Nephron (organoid): ENCODE data around the gene AGFG1.

Source experiments
- H3K27ac Mint-ChIP-seq, 3 experiments: 2 replicates each; pipeline ENCODE4 v1.8.0; 2020; ENCODE audit warnings: mixed read lengths in 3 of 3, mild to moderate bottlenecking in 2 of 3, moderate library complexity in 1 of 3
- H3K27me3 Mint-ChIP-seq: 2 replicates; pipeline ENCODE4 v1.8.0; 2021; ENCODE audit warnings: low read depth, mild to moderate bottlenecking, moderate library complexity, mixed read lengths
- H3K36me3 Mint-ChIP-seq: 2 replicates; pipeline ENCODE4 v1.8.0; 2020; ENCODE audit warnings: low read depth, mixed read lengths
- H3K4me1 Mint-ChIP-seq: 2 replicates; pipeline ENCODE4 v1.8.0; 2020; ENCODE audit warnings: mixed read lengths
- H3K4me3 Mint-ChIP-seq, 3 experiments: 2 replicates each; pipeline ENCODE4 v1.8.0; 2020; ENCODE audit warnings: mild to moderate bottlenecking in 3 of 3, mixed read lengths in 3 of 3, moderate library complexity in 2 of 3
- H3K9me3 Mint-ChIP-seq: 2 replicates; pipeline ENCODE4 v1.8.0; 2020; ENCODE audit warnings: mixed read lengths
- TF ChIP-seq, protein P1 (sequence below), 3 experiments: fragments of 200-600 bp; sonication (generic); IDR thresholded peaks; one replicate each; pipeline ENCODE4 v1.5.0; 2021; ENCODE audit warnings: antibody characterized with exemption in 3 of 3; ENCODE audit not compliant: unreplicated experiment in 3 of 3

AGFG1 gene

DNA sequence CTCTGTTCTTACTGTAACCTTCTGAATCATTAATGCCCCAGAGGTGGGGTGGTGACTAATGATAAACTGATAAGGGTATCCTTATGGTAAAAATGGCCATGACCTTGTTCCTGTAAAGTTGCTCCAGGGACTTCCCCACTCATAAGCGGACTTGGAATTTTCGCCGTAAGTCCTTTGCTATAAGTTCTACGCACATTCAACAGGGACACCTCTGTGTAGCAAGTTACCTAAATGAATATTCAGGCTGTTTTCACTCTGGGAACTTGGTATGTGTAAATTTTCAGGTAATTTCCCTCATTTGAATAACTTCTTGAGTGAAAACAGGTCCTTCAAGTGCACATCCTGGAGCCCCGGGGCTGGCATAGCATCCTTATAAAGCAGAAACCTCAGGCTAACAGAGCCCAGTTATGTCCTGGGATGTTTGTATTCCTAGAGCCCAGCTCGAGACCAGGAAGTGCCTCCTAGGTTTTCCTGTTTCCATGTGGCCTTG is 9.4 kb upstream of the AGFG1 start:
- Mint-ChIP-seq H3K4me3 (no peak overlapping the region), H3K9me3 (no peaks in the 10 kb centered on the region), H3K27me3 (peaks cover 9% of the 10 kb centered on the region), H3K4me1 (peaks cover 8% of the 10 kb centered on the region), H3K36me3 (no peaks in the 10 kb centered on the region), H3K27ac (no peak overlapping the region)
- TF ChIP-seq, protein P1, sequence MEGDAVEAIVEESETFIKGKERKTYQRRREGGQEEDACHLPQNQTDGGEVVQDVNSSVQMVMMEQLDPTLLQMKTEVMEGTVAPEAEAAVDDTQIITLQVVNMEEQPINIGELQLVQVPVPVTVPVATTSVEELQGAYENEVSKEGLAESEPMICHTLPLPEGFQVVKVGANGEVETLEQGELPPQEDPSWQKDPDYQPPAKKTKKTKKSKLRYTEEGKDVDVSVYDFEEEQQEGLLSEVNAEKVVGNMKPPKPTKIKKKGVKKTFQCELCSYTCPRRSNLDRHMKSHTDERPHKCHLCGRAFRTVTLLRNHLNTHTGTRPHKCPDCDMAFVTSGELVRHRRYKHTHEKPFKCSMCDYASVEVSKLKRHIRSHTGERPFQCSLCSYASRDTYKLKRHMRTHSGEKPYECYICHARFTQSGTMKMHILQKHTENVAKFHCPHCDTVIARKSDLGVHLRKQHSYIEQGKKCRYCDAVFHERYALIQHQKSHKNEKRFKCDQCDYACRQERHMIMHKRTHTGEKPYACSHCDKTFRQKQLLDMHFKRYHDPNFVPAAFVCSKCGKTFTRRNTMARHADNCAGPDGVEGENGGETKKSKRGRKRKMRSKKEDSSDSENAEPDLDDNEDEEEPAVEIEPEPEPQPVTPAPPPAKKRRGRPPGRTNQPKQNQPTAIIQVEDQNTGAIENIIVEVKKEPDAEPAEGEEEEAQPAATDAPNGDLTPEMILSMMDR (IDR thresholded peaks at IDR 0.05; ENCODE audit: unreplicated experiment in 3 of 3), result no peak

DNA sequence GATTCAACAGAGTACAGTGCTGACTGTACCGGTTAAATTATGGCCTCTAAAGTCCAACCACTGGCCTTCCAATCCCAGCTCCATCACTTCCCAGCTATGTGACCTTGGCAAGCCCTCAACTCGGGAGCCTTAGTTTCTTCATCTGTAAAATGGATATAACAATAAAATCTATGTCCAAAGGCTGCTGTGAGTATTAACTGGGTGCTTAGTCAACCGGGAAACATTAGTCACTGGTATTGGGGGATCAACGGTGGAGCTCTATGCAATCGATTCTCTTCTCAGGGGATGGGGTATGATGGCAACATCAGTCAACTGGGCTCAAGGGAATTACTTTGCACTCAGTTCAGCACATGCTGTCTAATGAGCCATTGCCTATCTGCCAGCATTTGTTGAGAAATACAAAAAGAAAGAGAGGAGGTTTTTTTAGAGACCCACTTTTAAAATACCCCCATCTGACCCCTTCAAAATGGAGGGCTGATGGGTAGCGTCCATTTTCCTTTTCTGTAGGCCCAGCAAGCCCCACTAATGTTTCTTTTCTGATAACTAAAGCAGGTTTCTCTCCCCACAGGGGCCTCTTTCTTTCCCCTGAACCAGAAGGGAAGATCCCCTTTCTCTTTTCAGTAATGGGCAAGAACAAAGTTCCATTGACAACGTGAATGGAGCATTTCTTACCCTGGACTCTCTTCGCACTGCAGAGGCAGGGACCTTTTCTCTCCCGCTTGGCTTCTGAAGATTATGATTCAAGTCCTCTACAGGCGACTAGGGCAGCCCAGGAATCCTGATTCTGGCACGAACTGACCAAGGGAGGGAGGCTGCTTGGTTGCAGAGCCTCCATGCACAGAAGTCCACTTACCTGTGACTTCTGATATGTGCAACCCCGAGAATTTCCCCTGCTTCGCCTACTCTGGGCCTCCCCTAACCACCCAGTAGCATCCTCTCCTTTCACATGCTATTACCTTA is 8.7 kb upstream of the AGFG1 start:
- Mint-ChIP-seq H3K9me3 (no peaks in the 10 kb centered on the region), H3K27ac (no peak overlapping the region), H3K4me3 (no peak overlapping the region), H3K27me3 (peaks cover 9% of the 10 kb centered on the region), H3K36me3 (no peaks in the 10 kb centered on the region), H3K4me1 (peaks cover 8% of the 10 kb centered on the region)
- TF ChIP-seq, protein P1 (IDR thresholded peaks at IDR 0.05; ENCODE audit: unreplicated experiment in 3 of 3), result no peak

DNA sequence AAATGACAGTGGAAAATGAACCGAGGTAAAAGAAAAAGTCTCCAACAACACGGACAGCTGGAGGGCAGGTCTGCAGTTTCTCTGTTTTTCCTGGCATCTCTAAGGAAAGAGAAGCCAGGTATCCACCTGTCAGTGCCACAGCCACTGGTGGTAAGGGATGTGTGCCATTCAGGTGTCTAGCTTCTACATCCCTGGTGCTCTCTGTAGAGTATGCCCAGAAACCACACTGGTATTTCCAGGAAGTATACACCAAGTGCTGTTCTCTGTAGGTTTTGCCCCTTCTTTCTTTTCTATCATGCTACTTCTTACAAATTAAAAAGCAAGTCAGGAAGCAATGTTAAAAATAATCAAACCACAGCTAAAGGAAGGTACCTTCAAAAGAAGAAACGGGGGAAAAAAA is 7.6 kb upstream of the AGFG1 start:
- H3K4me3 Mint-ChIP-seq, result no peak overlapping the region
- TF ChIP-seq, protein P1 (IDR thresholded peaks at IDR 0.05; ENCODE audit: unreplicated experiment in 3 of 3), result no peak
- peaks cover 8% of the 10 kb centered on the region for H3K4me1 Mint-ChIP-seq
- no peak overlapping the region for H3K27ac Mint-ChIP-seq
- H3K27me3 Mint-ChIP-seq, result peaks cover 9% of the 10 kb centered on the region
- H3K36me3 Mint-ChIP-seq, result no peaks in the 10 kb centered on the region
- H3K9me3 Mint-ChIP-seq, result no peaks in the 10 kb centered on the region

DNA sequence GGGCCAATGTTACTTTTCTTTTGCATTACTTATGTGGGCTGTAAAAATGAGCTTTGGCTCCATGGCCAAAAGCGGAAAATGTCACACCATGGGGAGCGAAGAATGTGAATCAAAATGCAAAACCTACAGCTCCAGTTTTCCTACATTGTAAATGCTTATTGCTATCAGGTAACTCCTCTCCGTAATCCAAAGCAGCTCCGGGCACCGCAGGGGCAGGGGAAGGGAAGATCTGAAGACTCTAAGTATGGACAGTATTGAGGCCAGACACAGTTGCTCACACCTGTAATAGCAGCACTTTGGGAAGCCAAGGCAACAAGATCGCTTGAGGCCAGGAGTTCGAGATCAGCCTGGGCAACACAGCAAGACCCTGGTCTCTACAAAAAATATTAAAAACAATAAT is 7.1 kb upstream of the AGFG1 start:
- TF ChIP-seq, protein P1 (IDR thresholded peaks at IDR 0.05; ENCODE audit: unreplicated experiment in 3 of 3), result no peak
- peaks cover 8% of the 10 kb centered on the region for H3K4me1 Mint-ChIP-seq
- no peak overlapping the region for H3K4me3 Mint-ChIP-seq
- H3K27ac Mint-ChIP-seq, result no peak overlapping the region
- no peaks in the 10 kb centered on the region for H3K36me3 Mint-ChIP-seq
- peaks cover 9% of the 10 kb centered on the region for H3K27me3 Mint-ChIP-seq
- no peaks in the 10 kb centered on the region for H3K9me3 Mint-ChIP-seq

DNA sequence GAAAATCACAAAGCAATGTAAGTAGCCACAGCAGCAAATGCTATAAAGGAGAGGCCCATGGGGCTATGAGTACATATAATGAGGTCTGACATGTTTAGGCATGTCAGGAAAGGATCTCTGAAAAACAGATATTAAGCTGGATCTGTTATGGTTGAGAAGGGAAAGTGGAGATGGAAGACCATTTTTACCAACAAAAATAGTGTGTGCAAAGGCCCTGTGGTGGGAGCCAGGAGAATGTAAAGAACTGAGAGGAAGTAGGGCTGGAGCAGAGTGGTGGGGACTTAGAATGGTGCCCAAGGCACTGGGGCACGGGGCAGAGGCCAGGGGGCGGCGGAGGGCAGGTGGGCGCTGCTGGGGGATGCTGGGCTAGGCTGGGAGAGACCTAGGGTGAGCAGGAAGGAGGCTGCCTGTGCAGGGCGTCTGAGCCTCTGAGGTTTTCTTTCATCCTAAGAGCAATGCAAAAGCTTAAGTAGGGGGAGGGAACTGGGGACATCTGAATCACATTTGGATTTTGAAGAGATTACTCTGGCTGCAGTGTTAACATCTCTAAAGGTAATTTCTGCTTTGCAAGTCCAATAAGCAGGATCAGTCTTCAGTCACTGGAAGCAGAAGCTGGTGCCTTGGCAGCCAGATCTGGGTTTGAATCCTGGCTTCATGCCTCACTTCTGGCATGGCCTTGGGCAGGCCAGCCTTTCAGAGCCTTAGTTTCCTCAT is 4.9 kb upstream of the AGFG1 start:
- peaks cover 4% of the 10 kb centered on the region for H3K27me3 Mint-ChIP-seq
- TF ChIP-seq, protein P1 (IDR thresholded peaks at IDR 0.05; ENCODE audit: unreplicated experiment in 3 of 3), result no peak
- H3K4me3 Mint-ChIP-seq, result no peak overlapping the region
- peaks cover 8% of the 10 kb centered on the region for H3K4me1 Mint-ChIP-seq
- H3K27ac Mint-ChIP-seq, result no peak overlapping the region
- no peaks in the 10 kb centered on the region for H3K9me3 Mint-ChIP-seq
- H3K36me3 Mint-ChIP-seq, result no peaks in the 10 kb centered on the region
